ENCODE measurements around the gene RPL3. TPM values are rescaled to one million over a fixed set of nuclear protein-coding genes. Genes with fewer than 3 reads are reported as not detected.

The RPL3 gene
- total RNA-seq, 2 experiments from 2014 or later, result 3,952 to 3,974 TPM

GRCh38 chr22:39269095-39269790 lies 50.2 kb downstream of the RPL3 start:
- Mint-ChIP-seq H3K9me3 (no peaks in the 10 kb centered on the region), H3K4me3 (no peak overlapping the region), H3K4me1 (ENCODE audit: low read depth) (no peaks in the 10 kb centered on the region), H3K27me3 (no peaks in the 10 kb centered on the region), H3K27ac (no peak overlapping the region), H3K36me3 (ENCODE audit: low read depth) (no peaks in the 10 kb centered on the region)
- ChIA-PET POLR2A (no interaction called here), CTCF (no interaction called here)
- ATAC-seq (ENCODE audit: poor library complexity) (no peak), DNase-seq (no peak)
- peaks cover 0 to 12% of the 10 kb centered on the region in 2 experiments for H3K9me3 ChIP-seq (ENCODE audit: control insufficient read depth in 1 of 2, insufficient read depth in 1 of 2, low read length in 2 of 2)
- H3K4me3 ChIP-seq (ENCODE audit: low read length), result no peak overlapping the region
- no peaks in the 10 kb centered on the region for H3K36me3 ChIP-seq (ENCODE audit: insufficient read depth, low read length)
- H3K27me3 ChIP-seq (ENCODE audit: control insufficient read depth in 1 of 2, insufficient read depth in 2 of 2, low read length in 2 of 2), result no peaks in the 10 kb centered on the region
- no peaks in the 10 kb centered on the region for H3K4me1 ChIP-seq (ENCODE audit: insufficient read depth, low read length)
- no peak overlapping the region for H3K27ac ChIP-seq (ENCODE audit: low read depth in 1 of 2, low read length in 2 of 2)
- intact Hi-C loops (cut with DNase I, micrococcal nuclease), result no loop called here
- no peak for TF ChIP-seq CTCF (IDR thresholded peaks at IDR 0.05)

DNA sequence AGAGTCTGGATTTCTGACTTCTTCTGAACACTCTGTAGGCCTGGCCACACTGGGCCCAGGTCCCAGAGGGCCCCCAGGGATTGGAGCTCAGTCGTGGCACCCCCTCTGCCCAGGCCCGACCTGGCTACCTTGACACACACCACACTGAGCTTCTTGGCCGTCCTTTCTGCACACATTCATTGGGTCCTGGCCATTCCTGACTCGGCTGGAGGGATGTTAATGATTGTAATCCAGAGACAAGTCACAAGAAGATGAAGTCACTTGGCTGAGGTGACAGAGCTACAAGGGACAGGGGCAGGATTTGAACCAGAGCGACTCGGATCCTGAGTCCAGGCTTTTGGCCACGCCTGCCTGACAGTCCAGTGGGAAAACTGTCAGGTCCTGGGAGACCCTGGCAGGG lies 50.8 kb downstream of the RPL3 start:
- Mint-ChIP-seq H3K27ac (no peak overlapping the region), H3K4me1 (ENCODE audit: low read depth) (no peaks in the 10 kb centered on the region), H3K4me3 (no peak overlapping the region), H3K36me3 (ENCODE audit: low read depth) (no peaks in the 10 kb centered on the region), H3K27me3 (no peaks in the 10 kb centered on the region), H3K9me3 (no peaks in the 10 kb centered on the region)
- intact Hi-C loops (cut with DNase I, micrococcal nuclease), result no loop called here
- Histone ChIP-seq H3K9me3 (ENCODE audit: control insufficient read depth in 1 of 2, insufficient read depth in 1 of 2, low read length in 2 of 2) (peaks cover 0 to 15% of the 10 kb centered on the region in 2 experiments), H3K4me3 (ENCODE audit: low read length) (no peak overlapping the region), H3K36me3 (ENCODE audit: insufficient read depth, low read length) (no peaks in the 10 kb centered on the region), H3K4me1 (ENCODE audit: insufficient read depth, low read length) (no peaks in the 10 kb centered on the region), H3K27ac (ENCODE audit: low read depth in 1 of 2, low read length in 2 of 2) (no peak overlapping the region), H3K27me3 (ENCODE audit: control insufficient read depth in 1 of 2, insufficient read depth in 2 of 2, low read length in 2 of 2) (no peaks in the 10 kb centered on the region)
- POLR2A ChIA-PET, result no interaction called here
- CTCF ChIA-PET, result no interaction called here
- no peak for TF ChIP-seq CTCF (IDR thresholded peaks at IDR 0.05)
- no peak for DNase-seq
- no peak for ATAC-seq (ENCODE audit: poor library complexity)

DNA sequence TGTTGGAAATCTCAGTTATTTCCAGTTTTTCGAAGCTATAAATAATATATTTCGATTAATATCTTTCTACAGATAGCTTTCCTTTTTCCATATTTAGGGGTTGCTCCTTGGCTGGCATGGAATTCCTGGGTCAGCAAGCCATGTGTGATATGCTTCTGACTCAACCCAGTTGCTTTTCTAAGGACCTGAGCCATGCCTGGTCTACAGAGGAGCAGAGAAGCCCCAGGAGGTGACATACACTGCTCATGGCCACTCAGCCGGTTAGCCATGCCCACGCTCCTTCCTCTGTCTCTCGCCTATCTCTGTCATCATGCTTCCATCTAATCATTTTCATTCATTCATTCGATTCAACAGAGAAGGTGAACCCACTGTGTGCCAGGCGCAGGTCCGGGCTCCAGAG lies 51.4 kb downstream of the RPL3 start:
- no peaks in the 10 kb centered on the region for H3K36me3 ChIP-seq (ENCODE audit: insufficient read depth, low read length)
- Mint-ChIP-seq H3K27me3 (no peaks in the 10 kb centered on the region), H3K27ac (no peak overlapping the region), H3K4me3 (no peak overlapping the region), H3K9me3 (no peaks in the 10 kb centered on the region), H3K36me3 (ENCODE audit: low read depth) (no peaks in the 10 kb centered on the region), H3K4me1 (ENCODE audit: low read depth) (no peaks in the 10 kb centered on the region)
- no peak for TF ChIP-seq CTCF (IDR thresholded peaks at IDR 0.05)
- H3K9me3 ChIP-seq (ENCODE audit: control insufficient read depth in 1 of 2, insufficient read depth in 1 of 2, low read length in 2 of 2), result peaks cover 0 to 17% of the 10 kb centered on the region in 2 experiments
- DNase-seq, result no peak
- ATAC-seq (ENCODE audit: poor library complexity), result no peak
- no peak overlapping the region for H3K27ac ChIP-seq (ENCODE audit: low read depth in 1 of 2, low read length in 2 of 2)
- POLR2A ChIA-PET, result interaction anchor here (0.7 kb wide), 1 partner anchor 194 kb away, joined by 3 read pairs; no protein-coding TSS in a partner anchor
- H3K27me3 ChIP-seq (ENCODE audit: control insufficient read depth in 1 of 2, insufficient read depth in 2 of 2, low read length in 2 of 2), result no peaks in the 10 kb centered on the region
- no peak overlapping the region for H3K4me3 ChIP-seq (ENCODE audit: low read length)
- no peaks in the 10 kb centered on the region for H3K4me1 ChIP-seq (ENCODE audit: insufficient read depth, low read length)
- intact Hi-C loops (cut with DNase I, micrococcal nuclease), result no loop called here
- CTCF ChIA-PET, result no interaction called here

Data from CD4-positive, alpha-beta T cell (primary cell).